K562 (cell line): ENCODE measurements around the gene CLDN25. TPM values are rescaled to one million over a fixed set of nuclear protein-coding genes. Genes with fewer than 3 reads are reported as not detected.

Experiments used
- ATAC-seq: fragments of 200-7000 bp; cut with Tn5 transposase; 3 replicates; pipeline ENCODE4 v1.9.1; 2020; ENCODE audit warnings: moderate library complexity
- BruUV-seq: library from RNA; stranded (reverse); fragments of 400-500 nt; replicated peaks from 2 replicates; lab custom pipeline; 2021; lab: Mats Ljungman, UMichigan
- CTCF ChIA-PET: fragments of 300-600 bp; formaldehyde crosslinking; extraction: SDS; loops from one replicate; lab custom pipeline; 2021; ENCODE audit warnings: low intra/inter-chr PET ratio; lab: Yijun Ruan, JAX
- POLR2A ChIA-PET: fragments of 300-600, 350-650 bp; sonication (Branson Sonifier 250); formaldehyde crosslinking; extraction: SDS; loops from one replicate; lab custom pipeline; 2021; ENCODE audit warnings: antibody characterized with exemption, inconsistent platforms; lab: Yijun Ruan, JAX
- DNase-seq, 4 experiments: peaks; one replicate each; pipeline versions ENCODE4 v3.0.0 to v3.0.0-alpha.2; 2011 to 2018; ENCODE audit warnings: low spot score in 3 of 4, mixed read lengths in 3 of 4; ENCODE audit errors: extremely low read depth in 1 of 4
- FAIRE-seq: peaks from 2 replicates; lab custom pipeline; 2011; peaks lifted over from hg19 to GRCh38; lab: Jason Lieb, UNC
- H2AFZ ChIP-seq: 2 replicates; pipeline ENCODE4 v1.6.0; 2011; ENCODE audit warnings: low read depth, low read length, control low read depth, inconsistent platforms
- H3K27ac ChIP-seq: fragments of 200-600 bp; 3 replicates; pipeline ENCODE4 v1.8.0; 2011; ENCODE audit warnings: low read depth, mild to moderate bottlenecking, control low read depth, inconsistent platforms, low read length, moderate library complexity, mixed read lengths; ENCODE audit errors: extremely low read depth
- H3K27me3 ChIP-seq, 2 experiments: fragments of 300-600 bp in 1 of 2; 2 replicates in 1 of 2; 3 replicates in 1 of 2; pipeline versions ENCODE4 v1.6.0 to v1.8.0; 2011; ENCODE audit warnings: inconsistent platforms in 2 of 2, low read length in 2 of 2, mild to moderate bottlenecking in 1 of 2, mixed read lengths in 1 of 2, moderate library complexity in 1 of 2; ENCODE audit not compliant: control insufficient read depth in 2 of 2, insufficient read depth in 2 of 2
- H3K36me3 ChIP-seq: fragments of 300-600 bp; 3 replicates; pipeline ENCODE4 v1.8.0; 2011; ENCODE audit warnings: mild to moderate bottlenecking, low read length, inconsistent platforms; ENCODE audit not compliant: control insufficient read depth, insufficient read depth
- H3K4me1 ChIP-seq, 2 experiments: fragments of 200-600 bp in 1 of 2; replicated peaks in 1 of 2; 2 replicates in 1 of 2; 3 replicates in 1 of 2; pipeline versions ENCODE4 v1.5.1 to v1.8.0; 2011; ENCODE audit warnings: inconsistent platforms in 2 of 2, low read length in 2 of 2, mild to moderate bottlenecking in 1 of 2, mixed read lengths in 1 of 2, moderate library complexity in 1 of 2; ENCODE audit not compliant: control insufficient read depth in 2 of 2, insufficient read depth in 2 of 2
- H3K4me2 ChIP-seq: 2 replicates; pipeline ENCODE4 v1.6.1; 2011; ENCODE audit warnings: low read length, control low read depth, inconsistent platforms, mixed read lengths; ENCODE audit not compliant: insufficient read depth
- H3K4me3 ChIP-seq: fragments of 200-600 bp; sonication (generic), shearing (Covaris generic); 2 replicates; pipeline ENCODE4 v1.5.1; 2016; ENCODE audit warnings: control low read depth, inconsistent platforms
- H3K79me2 ChIP-seq: fragments of 200-600 bp; 3 replicates; pipeline ENCODE4 v1.8.0; 2011; ENCODE audit warnings: low read length, inconsistent platforms; ENCODE audit not compliant: control insufficient read depth, insufficient read depth
- H3K9ac ChIP-seq, 2 experiments: 2 replicates each; pipeline versions ENCODE4 v1.6.0 to v1.6.1; 2011; ENCODE audit warnings: low read depth in 2 of 2, low read length in 2 of 2, control low read depth in 1 of 2, inconsistent platforms in 1 of 2, mild to moderate bottlenecking in 1 of 2, mixed read lengths in 1 of 2; ENCODE audit not compliant: insufficient read depth in 1 of 2
- H3K9me1 ChIP-seq: one replicate; pipeline ENCODE4 v1.6.0; 2011; ENCODE audit warnings: inconsistent platforms, mild to moderate bottlenecking, low read length, moderate library complexity; ENCODE audit not compliant: control insufficient read depth, insufficient read depth
- H3K9me3 ChIP-seq: replicated peaks from 2 replicates; pipeline ENCODE4 v1.5.1; 2011; ENCODE audit warnings: low read depth, low read length, inconsistent platforms; ENCODE audit not compliant: control insufficient read depth, insufficient read depth
- H4K20me1 ChIP-seq: replicated peaks from 2 replicates; pipeline ENCODE4 v1.6.1; 2011; ENCODE audit warnings: low read length, inconsistent platforms, mixed read lengths; ENCODE audit not compliant: control insufficient read depth, insufficient read depth
- BRCA1 ChIP-seq, 2 experiments: fragments of 450-650 bp in 1 of 2; sonication (generic) in 1 of 2; formaldehyde crosslinking in 1 of 2; IDR thresholded peaks; 2 replicates each; pipeline versions ENCODE4 v1.5.0 to v1.6.1; 2017 to 2020; ENCODE audit warnings: mild to moderate bottlenecking in 1 of 2, missing genetic modification reagents in 1 of 2
- CAMTA2 ChIP-seq: fragments of 250-450 bp; sonication (Bioruptor Pico); conservative IDR thresholded peaks from 2 replicates; pipeline ENCODE4 v1.5.1; 2022
- CTCFL ChIP-seq: IDR thresholded peaks from 2 replicates; pipeline ENCODE4 v1.6.1; 2011; ENCODE audit warnings: borderline replicate concordance, low read depth, mild to moderate bottlenecking, moderate library complexity, low read length; ENCODE audit not compliant: insufficient read depth, poor library complexity, severe bottlenecking
- ETS2 ChIP-seq: IDR thresholded peaks from 2 replicates; pipeline ENCODE4 v1.6.1; 2016; ENCODE audit warnings: borderline replicate concordance, missing genetic modification characterization, mild to moderate bottlenecking, moderate library complexity, missing compliant biosample characterization; ENCODE audit not compliant: poor library complexity, severe bottlenecking
- MEF2A ChIP-seq: IDR thresholded peaks from 2 replicates; pipeline ENCODE4 v1.6.1; 2011; ENCODE audit warnings: low read depth, mild to moderate bottlenecking, low read length, moderate library complexity; ENCODE audit not compliant: control insufficient read depth
- POLR3A ChIP-seq: IDR thresholded peaks from 2 replicates; pipeline ENCODE4 v1.6.1; 2011; ENCODE audit warnings: borderline replicate concordance, mild to moderate bottlenecking, moderate library complexity; ENCODE audit not compliant: insufficient read length, insufficient read depth; ENCODE audit errors: extremely low read depth
- RBM39 ChIP-seq: fragments of 200-400 bp; formaldehyde crosslinking; optimal IDR thresholded peaks from 2 replicates; pipeline ENCODE3; 2018; ENCODE audit warnings: low read depth, low read length
- THRAP3 ChIP-seq: fragments of 450-650 bp; IDR thresholded peaks from 2 replicates; pipeline ENCODE4 v1.6.1; 2016; ENCODE audit warnings: mild to moderate bottlenecking, inconsistent platforms, borderline replicate concordance
- ZNF133 ChIP-seq: fragments of 250-450 bp; sonication (Bioruptor Pico); IDR thresholded peaks from 2 replicates; pipeline ENCODE4 v1.4.0; 2020; ENCODE audit warnings: mild to moderate bottlenecking
- WGBS: fragments of 100-300 bp; shearing (Covaris generic); methylation state at CpG from one replicate; pipeline ENCODE4 v1.1.6; 2016; ENCODE audit warnings: low coverage, mixed read lengths; ENCODE audit not compliant: insufficient coverage; ENCODE audit errors: missing lambda C conversion rate; 5-methylcytosine and 5-hydroxymethylcytosine counted together
- in situ Hi-C: fragments of 300-500 bp; cut with MboI; formaldehyde crosslinking; loops from 4 replicates; pipeline ENCODE4 v1.15.0; 2018; ENCODE audit warnings: inconsistent platforms, mixed read lengths
- intact Hi-C: fragments of 100-400 bp; cut with micrococcal nuclease; formaldehyde crosslinking; loops from 2 replicates; pipeline ENCODE4 v1.14.2; 2022
- polyA plus RNA-seq, 8 experiments: library from polyadenylated mRNA; depleted of rRNA in 4 of 8; stranded (reverse) in 5 of 8; unstranded in 3 of 8; fragments of >200 nt; fragmentation: Nextera tagmentation in 2 of 8; fragmentation: Illumina TruSeq in 1 of 8; extraction: Ambion mirVana in 2 of 8; extraction: Trizol in 1 of 8; gene quantifications; 2 replicates each; pipeline versions ENCODE4 v1.2.1 to v1.2.3, GENCODE V29; 2011 to 2014; ENCODE audit warnings: inconsistent platforms in 1 of 8, missing spikeins in 1 of 8
- total RNA-seq, 7 experiments: library from RNA; depleted of rRNA in 6 of 7; stranded (reverse); fragments of >200 nt in 6 of 7; fragmentation: Illumina TruSeq in 2 of 7; extraction: Trizol in 2 of 7; gene quantifications; 2 replicates each; pipeline versions ENCODE4 v1.2.1 to v1.2.3, GENCODE V29; 2011 to 2021; ENCODE audit warnings: low replicate concordance in 1 of 7
- TF ChIP-seq, protein P1 (sequence below), 3 experiments: IDR thresholded peaks in 2 of 3; conservative IDR thresholded peaks in 1 of 3; 2 replicates each; pipeline ENCODE4 v1.5.1; 2011 to 2012; ENCODE audit warnings: low read length in 3 of 3, mild to moderate bottlenecking in 3 of 3, control low read depth in 2 of 3, improper control_type of control experiment in 1 of 3, inconsistent platforms in 1 of 3, low read depth in 1 of 3, mixed read lengths in 1 of 3, moderate library complexity in 1 of 3; ENCODE audit not compliant: insufficient read depth in 2 of 3

Gene CLDN25
- total and polyA plus RNA-seq, 9 of the 15 experiments (the other 6 are each of a cell fraction or from before 2014, with no cell fraction given): not detected

- TF ChIP-seq CAMTA2: no peak
- TF ChIP-seq BRCA1 (IDR thresholded peaks at IDR 0.05): no peak
- no peak for TF ChIP-seq BRCA1 (CRISPR knock-in tag; IDR thresholded peaks at IDR 0.05)
- no peak for TF ChIP-seq RBM39
- no peak for TF ChIP-seq ZNF133 (CRISPR knock-in tag)
- no peak for TF ChIP-seq ETS2
- TF ChIP-seq THRAP3: no peak
Measured at GRCh38 chr11:113789675-113790320, 10.2 kb downstream of the CLDN25 start (continued).

DNA sequence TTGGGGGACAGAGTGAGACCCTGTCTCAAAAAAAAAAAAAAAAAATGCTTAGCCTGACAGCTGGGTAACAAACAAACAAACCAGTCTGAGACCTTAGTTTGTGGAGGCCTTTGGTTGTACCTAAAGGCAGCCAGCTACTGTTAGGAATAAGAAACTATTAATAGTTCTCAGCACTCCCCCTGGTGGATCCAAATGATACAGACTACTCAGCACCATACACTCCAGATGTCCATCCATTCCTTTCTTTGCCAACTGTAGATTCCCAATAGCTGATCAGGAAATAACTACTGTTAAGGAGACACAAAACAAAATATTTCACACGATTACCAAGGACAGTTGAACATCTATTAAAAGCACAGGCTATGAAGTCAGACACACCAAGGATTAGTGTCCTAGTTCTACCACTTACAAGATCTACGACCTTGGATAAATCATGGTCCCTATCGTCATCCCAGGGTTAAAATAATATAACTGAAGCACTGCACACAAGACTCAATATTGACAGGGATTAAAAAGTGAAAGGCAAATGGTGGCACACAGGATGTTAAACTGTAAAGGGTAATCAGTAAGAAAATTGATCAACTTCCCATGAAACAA, 17.2 kb downstream of the CLDN25 start:
- DNase-seq: peak; percentile 49 to 60 (median 56)
- Histone ChIP-seq H3K27me3 (no peaks in the 10 kb centered on the region), H3K4me1 (no peaks in the 10 kb centered on the region), H3K79me2 (no peaks in the 10 kb centered on the region), H3K9me1 (no peaks in the 10 kb centered on the region), H3K4me3 (no peak overlapping the region), H2AFZ (no peak overlapping the region), H3K9ac (no peak overlapping the region), H3K36me3 (peaks cover 19% of the 10 kb centered on the region), H3K4me2 (no peak overlapping the region), H4K20me1 (no peaks in the 10 kb centered on the region), H3K27ac (no peak overlapping the region), H3K9me3 (no peaks in the 10 kb centered on the region)
- intact Hi-C loops: loop anchor here (5.0 kb wide), 1 partner anchor 489 kb away; no protein-coding TSS in a partner anchor
- POLR2A ChIA-PET: interaction anchor here (0.6 to 0.8 kb wide), 3 partner anchors 15 to 1642 kb away, joined by 3 read pairs; no protein-coding TSS in a partner anchor
- peak; percentile 42 for FAIRE-seq
- 42% methylated on average over 3 of the region's 3 CpGs for WGBS
- no TSS peak for BruUV-seq
- ATAC-seq: peak; percentile 99
- CTCF ChIA-PET: interaction anchor here (0.7 to 1.2 kb wide), 2 partner anchors 492 to 869 kb away, joined by 3 to 4 read pairs; no protein-coding TSS in a partner anchor
- in situ Hi-C loops: no loop called here
- TF ChIP-seq, protein P1, sequence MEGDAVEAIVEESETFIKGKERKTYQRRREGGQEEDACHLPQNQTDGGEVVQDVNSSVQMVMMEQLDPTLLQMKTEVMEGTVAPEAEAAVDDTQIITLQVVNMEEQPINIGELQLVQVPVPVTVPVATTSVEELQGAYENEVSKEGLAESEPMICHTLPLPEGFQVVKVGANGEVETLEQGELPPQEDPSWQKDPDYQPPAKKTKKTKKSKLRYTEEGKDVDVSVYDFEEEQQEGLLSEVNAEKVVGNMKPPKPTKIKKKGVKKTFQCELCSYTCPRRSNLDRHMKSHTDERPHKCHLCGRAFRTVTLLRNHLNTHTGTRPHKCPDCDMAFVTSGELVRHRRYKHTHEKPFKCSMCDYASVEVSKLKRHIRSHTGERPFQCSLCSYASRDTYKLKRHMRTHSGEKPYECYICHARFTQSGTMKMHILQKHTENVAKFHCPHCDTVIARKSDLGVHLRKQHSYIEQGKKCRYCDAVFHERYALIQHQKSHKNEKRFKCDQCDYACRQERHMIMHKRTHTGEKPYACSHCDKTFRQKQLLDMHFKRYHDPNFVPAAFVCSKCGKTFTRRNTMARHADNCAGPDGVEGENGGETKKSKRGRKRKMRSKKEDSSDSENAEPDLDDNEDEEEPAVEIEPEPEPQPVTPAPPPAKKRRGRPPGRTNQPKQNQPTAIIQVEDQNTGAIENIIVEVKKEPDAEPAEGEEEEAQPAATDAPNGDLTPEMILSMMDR (IDR thresholded peaks at IDR 0.05 in 2 of 3, conservative IDR thresholded peaks at IDR 0.05 in 1 of 3; ENCODE audit: insufficient read depth in 2 of 3, low read depth in 1 of 3, low read length in 3 of 3): peak; percentile 49 to 67 (median 61); a peak in 4 of 6 replicates
- peak; percentile 2 for TF ChIP-seq CTCFL
- TF ChIP-seq MEF2A: peak; percentile 66; the same call in 1 of the 2 replicates
- TF ChIP-seq POLR3A: no peak
